ENCODE data around the gene ACAD8.
"Not testable (repeated sequence)": the region's sequence is repeated elsewhere in the genome, so short reads cannot be mapped to it uniquely, and the experiment has no call there.

Gene ACAD8

GRCh38 chr11:134267966-134268365 is 14.6 kb downstream of the ACAD8 start:
- no peak for FAIRE-seq

DNA sequence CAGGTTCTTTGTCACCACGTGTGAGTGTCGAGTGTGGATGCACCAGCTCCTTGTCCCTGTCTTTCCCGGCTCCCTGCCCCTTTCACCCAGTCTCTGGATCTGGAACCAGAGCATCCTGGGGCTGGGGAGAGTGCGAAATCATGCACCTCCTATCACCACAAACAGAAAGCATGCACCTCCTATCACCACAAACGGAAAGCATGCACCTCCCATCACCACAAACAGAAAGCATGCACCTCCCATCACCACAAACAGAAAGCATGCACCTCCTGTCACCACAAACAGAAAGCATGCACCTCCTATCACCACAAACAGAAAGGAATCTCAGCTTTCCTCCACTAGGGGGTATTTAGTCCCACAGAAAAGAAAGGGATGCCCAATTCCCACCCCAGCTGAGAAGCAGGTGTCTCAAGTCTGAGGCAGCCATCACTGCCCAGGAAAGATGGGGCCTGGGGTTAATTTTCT is 16.9 kb downstream of the ACAD8 start:
- no peak for FAIRE-seq

DNA sequence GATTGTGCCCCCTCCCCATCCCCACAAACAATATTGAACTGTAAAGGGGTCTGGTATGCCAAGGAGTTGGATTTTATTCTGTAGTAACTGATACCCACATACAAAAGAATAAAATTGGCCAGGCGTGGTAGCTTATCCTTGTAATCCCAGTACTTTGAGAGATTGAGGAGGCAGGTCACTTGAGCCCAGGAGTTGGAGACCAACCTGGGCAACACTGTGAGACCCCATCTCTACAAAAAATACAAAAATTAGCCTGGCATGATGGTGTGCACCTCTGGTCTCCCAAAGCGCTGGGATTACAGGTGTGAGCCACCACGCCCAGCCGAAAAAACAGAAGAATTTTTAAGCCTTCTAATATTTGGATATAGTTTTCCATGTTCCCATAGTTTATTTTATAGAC is 18.6 kb downstream of the ACAD8 start:
- FAIRE-seq = no peak

GRCh38 chr11:134272381-134273316 is 19.3 kb downstream of the ACAD8 start:
- FAIRE-seq = no peak

DNA sequence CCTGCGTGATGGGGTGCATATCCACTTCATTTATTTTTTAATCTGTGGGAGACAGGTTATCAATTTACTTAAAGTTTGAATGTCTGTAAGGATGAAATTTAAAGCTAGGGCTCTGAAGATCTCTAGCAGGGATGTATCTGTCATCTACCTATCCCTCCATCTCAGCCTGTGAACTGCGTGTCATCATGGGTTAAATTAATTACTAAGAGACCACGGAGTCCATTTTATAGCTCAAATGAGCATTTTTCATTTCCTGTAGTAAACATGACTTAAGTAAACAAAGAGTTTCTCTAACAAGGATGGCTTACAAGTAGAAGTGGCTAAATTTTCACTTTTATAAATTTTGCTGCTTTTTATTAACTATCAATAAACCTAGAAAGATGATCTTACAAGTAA is 19.9 kb downstream of the ACAD8 start:
- FAIRE-seq = no peak

- FAIRE-seq = no peak
These were observed 21.8 kb downstream of the ACAD8 start for GRCh38 chr11:134275188-134275533.

DNA sequence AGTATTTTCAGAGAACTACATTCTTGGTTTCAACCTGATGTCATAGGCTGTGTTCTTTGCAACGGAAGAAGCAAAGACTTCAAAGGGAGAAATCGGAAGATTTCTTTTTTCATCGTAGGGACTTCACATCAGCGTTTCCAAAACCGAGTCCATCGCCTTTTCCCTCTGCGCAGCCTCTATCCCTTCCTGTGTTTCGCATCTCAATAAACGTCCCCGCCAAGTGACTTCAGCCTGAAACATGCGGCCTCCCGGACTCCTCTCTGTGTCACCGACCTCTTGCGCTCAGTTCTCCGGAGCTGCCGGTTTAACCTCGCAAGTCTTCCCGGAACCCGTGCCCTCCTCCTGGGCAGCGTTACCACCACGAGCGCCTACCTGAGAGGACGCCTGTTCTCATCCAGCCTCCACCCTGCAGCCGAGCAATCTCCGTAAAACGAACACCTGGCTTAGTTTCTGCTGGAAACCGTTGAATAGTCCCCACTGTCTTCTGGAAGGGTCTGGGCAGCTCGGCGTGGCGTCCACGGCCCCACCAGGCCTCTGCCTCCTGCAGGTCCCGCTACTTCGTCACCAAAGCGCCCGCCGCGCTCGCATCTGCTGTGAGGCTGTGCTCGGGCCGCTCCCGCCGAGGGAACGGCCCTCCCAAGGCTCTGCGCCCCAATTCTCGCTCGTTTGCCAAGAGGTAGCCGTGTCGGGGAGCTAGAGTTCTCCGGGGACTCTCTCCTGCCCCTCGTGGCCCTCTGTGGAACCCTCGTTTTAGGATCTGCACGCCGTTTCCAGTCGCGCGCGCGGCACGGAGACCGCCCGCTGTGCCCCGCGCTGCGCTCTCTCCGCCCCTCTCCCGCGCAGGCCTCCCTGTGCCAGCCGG is 22.4 kb downstream of the ACAD8 start, which contains the start of gene GLB1L3:
Gene GLB1L3, plus strand, starts transcription at position 846 of the 862 bp plus-strand sequence. CDS start 362 bp downstream, outside the sequence.
- no peak for FAIRE-seq

DNA sequence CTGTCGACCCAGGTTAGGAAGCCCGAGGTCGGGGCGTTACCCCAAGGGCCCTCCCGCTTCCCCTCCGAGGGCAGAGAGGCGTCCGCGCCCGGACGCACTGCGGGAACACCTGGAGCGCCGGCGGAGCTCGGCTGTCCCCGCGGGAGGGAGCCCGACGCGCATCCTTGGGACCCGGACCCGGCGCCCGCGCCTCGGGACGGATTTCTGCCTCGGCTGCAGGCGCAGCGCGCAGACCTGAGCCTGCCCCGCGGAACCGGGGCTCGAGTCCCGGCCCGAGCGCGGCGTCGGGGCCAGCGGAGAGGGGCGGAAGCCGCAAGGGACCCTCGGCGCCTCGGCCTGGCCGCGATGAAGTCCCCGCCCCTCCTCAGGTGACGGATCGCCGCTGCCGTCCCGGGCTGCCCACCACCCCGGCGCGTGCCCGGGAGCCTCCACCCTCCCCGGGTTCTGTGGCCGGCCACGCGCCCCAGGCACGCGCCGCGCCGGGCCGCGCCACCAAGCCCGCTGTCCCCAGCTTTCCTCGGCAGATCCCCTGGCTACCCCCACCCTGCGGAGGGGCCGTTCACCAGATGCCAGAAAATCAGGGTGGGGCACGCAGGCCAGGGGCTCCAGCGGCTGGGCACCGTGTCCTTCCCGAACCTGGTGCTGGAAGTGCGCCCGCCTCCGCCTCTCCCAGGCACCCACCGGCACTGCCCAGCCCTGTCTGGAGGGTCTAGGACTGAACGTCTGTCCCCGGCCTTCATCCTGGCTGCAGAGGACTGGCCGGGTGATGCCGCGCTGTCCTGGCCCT is 23.2 kb downstream of the ACAD8 start:
- no peak for FAIRE-seq

GRCh38 chr11:134277183-134278001 is 24.0 kb downstream of the ACAD8 start:
- FAIRE-seq = no peak

GRCh38 chr11:134278356-134278755 is 25.0 kb downstream of the ACAD8 start:
- no peak for FAIRE-seq

DNA sequence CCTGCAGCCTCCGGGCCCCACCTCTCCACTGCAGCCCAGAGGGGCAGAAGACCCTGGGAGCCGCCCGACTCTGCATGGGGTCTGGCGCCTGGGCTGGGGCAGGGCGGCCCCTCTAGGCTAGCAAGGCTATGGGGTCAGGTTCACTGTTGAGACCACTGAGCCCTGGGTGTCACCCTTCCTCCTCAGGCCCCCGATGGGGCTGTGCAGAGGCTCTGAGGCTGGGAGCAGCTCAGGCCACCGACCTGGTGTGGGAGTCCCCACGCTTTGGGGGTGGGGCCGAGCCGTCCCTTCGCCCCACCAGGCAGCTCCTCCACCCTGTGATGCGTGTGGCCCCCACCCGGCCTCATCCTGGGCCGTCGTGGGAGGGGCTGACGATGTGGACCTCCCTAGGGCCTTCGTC is 28.3 kb downstream of the ACAD8 start:
- FAIRE-seq = not testable (repeated sequence)

DNA sequence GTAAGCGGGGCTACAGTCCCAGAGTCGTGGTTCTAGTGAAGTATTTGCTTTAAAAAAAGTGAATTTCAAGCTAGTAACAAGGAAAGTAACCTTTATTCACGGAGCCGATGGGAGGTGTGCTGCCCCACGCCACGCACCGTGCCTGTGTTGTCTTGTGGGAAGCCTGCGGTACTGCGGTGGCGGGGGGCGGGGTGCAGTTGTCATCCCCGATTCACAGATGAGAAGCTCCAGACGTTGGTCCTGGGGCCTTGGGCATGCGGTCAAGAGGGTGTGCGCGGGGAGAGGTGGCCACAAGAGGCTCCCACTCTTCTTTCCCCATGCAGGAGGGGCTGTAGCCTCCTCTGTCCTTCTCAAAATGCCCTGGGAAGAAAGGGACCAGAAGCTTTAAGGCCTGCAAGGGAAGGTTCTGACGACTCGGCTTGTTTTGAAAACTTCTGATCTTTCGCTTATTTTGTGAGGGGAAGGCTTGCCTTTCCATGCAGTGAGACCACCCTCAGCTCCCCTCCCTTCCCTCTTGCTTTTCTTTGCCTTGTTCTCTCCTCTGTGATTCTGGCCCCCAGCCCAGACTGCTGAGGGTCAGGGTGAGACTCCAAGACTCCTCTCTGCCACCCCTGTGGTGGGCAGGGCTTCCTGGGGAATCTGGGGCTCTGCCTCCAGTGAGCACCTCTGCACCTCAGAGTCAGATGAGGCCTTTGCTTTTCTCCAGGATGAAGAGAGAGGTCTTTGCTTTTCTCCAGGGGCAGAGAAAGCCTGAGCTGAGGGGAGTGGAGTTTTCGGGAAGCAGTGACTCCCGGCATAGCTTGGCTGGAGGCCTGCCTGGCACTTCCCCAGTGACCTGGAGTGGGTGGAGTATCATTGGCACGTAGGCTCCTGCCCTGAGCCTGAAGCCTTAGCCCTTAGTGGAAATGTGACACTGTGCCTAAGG is 29.0 kb downstream of the ACAD8 start:
- FAIRE-seq = no peak

GRCh38 chr11:134283461-134284230 is 30.3 kb downstream of the ACAD8 start:
- no peak for FAIRE-seq

DNA sequence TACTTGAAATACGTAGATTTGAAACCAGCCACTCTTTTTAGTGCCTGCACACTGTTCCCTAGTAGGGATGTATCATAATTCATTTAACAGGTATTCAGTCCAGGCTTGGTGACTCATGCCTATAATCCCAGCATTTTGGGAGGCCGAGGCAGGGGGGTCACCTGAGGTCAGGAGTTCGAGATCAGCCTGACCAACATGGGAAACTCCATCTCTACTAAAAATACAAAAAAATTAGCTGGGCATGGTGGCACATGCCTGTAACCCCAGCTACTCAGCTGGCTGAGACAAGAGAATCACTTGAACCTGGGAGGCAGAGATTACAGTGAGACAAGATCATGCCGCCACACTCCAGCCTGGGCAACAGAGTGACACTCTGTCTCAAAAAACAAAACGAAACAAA is 31.0 kb downstream of the ACAD8 start:
- FAIRE-seq = not testable (repeated sequence)

GRCh38 chr11:134287561-134287960 is 34.2 kb downstream of the ACAD8 start:
- FAIRE-seq = no peak

DNA sequence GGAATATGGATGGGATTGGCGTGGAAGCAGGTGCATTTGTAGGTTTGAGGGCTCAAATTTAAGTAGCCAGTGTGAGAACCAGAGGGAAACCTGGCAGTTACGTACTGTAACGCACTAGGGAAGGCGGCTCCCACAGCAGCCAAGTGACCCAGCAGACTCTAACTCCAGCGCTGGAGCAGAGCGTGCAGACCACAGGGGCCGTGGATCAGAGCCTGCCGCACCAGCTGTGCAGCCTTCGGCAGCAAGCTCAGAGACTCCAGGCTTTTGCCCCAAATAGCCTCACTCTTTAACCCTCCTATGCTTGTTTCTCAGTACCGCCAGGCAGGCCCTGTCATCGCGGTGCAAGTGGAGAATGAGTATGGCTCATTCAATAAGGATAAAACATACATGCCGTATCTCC is 35.1 kb downstream of the ACAD8 start:
- no peak for FAIRE-seq

- no peak for FAIRE-seq
These were observed 35.8 kb downstream of the ACAD8 start for GRCh38 chr11:134289167-134289566.

GRCh38 chr11:134289789-134290188 is 36.4 kb downstream of the ACAD8 start:
- FAIRE-seq = no peak

GRCh38 chr11:134290646-134291045 is 37.3 kb downstream of the ACAD8 start:
- no peak for FAIRE-seq

DNA sequence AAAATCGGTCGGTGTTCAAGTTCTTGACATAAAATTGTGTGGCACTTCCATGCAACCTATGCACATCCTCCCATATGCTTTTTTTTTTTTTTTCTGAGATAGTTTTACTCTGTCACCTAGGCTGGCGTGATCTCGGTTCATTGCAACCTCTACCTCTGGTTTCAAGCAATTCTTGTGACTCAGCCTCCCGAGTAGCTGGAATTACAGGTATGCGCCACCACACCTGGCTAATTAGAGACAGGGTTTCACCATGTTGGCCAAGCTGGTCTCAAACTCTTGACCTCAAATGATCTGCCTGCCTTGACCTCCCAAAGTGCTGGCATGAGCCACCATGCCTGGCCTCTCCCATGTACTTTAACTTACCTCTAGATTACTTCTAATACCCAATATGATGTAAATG is 37.8 kb downstream of the ACAD8 start:
- FAIRE-seq = no peak

Data from G401.6 (cell line).